HG02588 (cell line): ENCODE data around the gene MRGPRD.
"Not testable (repeated sequence)": the region's sequence is repeated elsewhere in the genome, so short reads cannot be mapped to it uniquely, and the experiment has no call there.

Experiments
- ATAC-seq: cut with Tn5 transposase; IDR thresholded peaks from one replicate; pipeline ENCODE4 v1.9.1; 2021; ENCODE audit warnings: mild to moderate bottlenecking, moderate library complexity; ENCODE audit not compliant: unreplicated experiment

The MRGPRD gene

DNA sequence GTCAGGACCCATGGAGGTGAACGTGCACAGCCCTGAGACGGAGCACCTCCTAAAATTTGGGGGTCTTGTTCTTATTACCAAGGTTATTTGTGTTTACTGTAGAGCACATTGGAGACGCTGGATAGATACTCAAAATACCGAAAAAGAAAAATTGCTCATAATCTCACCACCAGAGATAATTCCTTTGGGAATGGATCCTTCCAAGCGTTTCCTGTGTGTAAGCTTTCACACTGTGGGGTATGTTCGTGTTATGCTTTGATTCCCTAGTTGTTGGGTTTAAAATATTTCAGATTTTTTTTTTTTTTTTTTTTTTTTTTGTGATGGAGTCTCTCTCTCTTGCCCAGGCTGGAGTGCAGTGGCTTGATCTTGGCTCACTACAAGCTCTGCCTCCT is 14.1 kb upstream of the MRGPRD start:
- ATAC-seq, result no peak

DNA sequence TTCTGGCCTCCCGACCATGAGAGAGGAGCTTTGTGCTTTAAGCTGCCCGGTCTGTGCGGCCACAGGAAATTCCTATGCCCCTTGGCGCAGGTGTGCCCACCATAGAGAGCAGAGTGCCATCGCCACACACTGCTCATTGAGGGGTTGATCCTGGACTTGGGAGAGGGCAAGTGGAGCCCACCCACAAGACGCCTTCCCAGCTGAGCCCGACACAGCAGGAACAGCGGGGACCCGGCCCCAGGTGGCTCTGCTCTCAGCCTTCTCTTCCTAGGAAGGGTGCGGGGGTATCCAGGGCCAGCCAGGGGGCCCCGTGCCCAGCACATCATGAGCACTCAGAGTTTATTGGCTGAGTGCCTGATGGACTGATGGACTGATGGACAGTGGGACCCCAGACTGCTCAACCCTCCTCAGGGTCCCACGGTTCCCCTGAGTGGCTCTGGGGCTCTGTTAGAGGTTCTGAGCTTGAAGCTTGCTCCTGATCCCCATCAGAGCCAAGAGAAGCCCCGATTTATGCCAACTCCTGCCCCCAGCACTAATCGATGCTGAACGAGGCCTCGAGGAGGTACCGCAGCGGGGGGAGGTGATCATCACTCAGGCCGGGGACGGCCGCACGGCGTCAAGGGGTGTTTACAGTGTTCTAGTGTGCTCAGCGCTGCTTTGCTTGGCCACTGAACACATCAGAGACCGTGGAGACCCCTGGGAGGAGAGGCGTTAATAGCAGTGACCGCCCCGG is 13.5 kb upstream of the MRGPRD start:
- ATAC-seq, result no peak

DNA sequence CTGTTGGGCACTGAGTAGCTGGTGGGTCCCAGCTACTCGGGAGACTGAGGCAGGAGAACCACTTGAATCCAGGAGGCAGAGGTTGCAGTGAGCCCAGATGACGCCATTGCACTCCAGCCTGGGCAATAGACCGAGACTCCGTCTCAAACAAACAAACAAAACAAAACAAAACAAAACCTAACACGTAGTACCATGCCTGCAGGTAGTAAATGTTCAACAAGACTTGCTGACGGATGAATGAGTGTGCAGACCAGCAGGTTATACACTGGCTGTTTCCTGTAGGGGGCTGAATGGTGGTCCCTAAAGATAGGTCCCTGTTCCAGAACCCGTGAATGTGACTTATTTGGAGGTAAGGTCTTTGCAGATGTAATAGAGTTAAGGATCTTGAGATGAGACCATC is 12.8 kb upstream of the MRGPRD start:
- no peak for ATAC-seq

DNA sequence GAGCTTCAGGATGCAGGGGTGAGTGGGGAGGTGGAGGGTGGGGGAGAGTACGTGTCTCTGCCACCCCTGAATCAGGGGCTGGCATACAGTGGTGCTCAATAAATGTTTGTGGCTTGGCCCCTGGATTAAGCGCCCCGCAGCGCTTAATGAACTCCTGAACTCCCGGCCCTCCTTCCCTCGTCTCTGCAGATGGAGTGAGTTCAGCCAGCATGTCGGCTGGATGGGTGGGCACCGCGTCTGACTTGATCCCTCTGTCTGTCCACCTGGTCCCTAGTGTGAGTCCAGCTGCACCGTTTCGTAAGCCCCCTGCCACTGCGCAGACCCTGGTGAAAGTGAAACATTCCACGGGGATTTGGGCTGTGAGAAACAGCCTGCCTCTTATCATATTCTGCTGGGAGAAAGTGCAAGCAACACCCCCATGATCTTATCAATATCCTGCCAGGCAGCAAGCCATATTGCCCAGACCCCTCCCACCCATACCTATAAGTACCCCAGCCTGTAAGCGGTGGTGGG is 12.0 kb upstream of the MRGPRD start:
- ATAC-seq, result no peak

DNA sequence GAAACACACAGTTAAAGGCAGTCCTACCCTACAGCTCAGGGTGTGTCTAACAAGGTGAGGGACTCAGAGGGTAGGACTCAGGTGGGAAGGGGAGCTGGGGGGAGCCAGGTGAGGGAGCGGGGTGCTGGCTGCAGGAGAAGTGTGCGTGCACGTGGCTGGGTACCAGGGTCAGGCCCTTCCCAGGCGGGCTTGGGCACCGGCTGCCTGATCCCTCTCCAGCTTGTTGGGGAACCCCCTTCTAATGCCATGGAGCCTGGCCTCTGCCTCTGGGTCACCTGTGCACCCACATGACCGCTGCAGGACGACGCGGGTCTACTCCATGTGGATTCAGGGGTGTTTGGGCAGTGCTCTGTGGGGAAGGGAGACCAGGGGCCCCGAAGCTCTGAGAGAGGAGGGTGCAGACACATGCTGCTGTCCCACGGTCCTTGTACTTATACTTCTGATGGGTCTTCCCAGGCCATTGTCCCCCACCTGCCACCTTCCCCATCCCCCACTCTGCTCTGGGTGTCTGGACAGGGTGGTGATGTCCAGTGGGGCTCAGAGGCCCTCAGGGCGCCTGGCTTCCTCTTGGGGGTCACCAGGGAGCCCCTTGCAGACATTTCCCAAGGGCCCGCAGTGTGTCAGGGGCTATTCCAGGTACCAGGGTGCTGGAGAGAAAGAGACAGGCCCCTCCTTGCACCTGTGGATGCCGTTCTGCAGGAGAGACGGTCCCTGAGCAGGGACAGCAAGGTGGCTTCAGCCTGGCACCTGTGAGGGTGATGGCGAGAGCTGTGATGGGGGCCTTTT is 10.4 kb upstream of the MRGPRD start:
- no peak for ATAC-seq

DNA sequence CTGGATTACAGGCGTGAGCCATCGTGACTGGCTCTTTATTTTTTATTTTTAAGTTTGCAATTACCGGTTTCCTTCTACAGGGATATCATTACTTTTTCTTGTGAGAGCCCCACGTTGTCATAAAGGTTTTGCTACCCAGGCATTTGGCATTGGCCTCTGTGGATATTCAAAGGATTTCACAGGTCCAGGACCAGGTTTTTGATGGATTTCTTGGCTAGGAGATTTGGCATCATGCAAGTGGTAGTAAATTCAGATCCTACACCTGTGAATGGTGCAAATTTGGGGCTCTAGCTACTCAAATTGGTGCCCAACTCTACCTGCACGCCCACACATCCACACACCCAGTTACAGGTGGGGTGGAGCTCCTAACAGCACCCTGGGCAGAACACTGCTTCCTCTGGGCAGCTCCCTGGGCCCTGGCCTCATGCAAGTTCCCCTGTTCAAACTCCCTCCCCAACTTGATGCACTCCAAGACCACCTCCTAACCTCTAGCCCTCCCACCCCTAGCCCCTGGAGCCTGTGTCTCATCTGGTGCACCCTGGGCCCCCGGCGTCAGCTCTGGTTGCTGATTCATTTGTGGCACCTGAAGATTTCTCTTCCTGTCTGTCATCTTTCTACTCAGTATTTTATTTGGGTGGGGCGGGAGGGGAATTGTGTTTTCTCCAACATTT is 9.3 kb upstream of the MRGPRD start:
- ATAC-seq, result no peak

DNA sequence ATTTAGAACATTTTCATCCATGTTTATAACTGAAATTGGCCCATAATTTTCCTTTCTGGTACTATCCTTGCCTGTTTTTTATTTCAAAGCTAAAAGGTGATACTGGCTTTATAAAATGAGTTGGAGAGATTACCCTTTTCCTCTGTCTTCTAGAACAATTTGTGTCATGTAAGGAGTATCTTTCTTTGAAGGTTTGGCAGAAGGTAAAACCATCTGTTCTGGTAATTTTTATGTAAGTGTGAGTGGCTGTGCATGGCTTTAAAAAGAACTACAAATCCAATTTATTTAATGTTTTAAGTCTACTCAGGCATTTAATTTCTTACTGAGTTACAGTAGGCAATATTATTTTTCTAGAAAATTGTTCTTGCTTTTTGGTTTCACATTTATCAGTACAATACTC is 7.7 kb upstream of the MRGPRD start:
- no peak for ATAC-seq

DNA sequence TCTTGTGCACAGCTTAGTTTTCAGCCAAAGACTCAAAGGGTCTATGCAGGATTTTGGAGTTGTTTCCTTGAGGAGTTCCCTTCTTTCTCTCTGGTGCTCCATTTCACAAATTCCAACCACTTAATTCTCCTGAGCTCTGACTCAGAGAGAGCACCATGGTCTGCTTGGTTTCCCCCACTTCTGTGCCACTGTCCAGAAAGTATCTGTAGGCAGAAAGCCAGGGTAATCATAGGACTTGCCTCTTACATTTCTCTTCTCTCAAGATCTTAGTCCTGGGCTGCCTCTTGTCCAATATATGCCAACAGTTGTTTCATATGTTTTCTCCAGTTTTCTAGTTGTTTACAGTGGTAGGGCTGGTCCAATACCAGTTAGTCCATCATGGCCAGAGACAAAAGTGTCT is 6.4 kb upstream of the MRGPRD start:
- no peak for ATAC-seq

DNA sequence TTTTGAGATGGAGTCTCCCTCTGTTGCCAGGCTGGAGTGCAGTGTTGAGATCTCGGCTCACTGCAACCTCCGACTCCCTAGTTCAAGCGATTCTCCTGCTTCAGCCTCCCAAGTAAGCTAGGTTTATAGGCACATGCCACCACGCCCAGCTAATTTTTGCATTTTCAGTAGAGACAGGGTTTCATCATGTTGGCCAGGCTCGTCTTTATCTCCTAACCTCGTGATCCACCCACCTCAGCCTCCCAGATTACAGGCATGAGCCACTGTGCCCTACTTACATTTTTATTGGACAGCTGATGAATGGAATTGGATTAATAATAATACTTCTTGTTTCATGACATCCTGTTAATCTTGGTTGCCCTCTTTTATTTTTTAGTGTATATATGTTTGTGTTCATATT is 3.0 kb upstream of the MRGPRD start:
- ATAC-seq, result no peak

DNA sequence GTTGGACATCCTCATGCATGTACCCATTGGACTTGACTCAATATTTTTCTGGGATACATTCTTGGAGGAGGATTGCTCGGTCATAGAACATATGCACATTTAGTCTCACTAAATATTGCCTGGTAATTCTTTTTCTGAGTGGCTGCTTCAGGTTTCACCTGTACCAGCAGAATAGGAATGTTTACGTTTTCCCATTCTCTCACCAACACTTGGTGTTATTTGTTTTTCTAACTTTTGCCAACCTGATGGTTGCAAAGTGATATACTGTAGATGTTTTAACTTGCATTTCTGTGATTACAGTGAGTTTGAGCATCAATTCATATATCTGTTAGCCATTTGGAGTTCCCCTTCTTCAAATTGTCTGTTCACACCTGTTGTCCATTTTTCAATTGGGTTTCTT is 1.3 kb upstream of the MRGPRD start:
- no peak for ATAC-seq

DNA sequence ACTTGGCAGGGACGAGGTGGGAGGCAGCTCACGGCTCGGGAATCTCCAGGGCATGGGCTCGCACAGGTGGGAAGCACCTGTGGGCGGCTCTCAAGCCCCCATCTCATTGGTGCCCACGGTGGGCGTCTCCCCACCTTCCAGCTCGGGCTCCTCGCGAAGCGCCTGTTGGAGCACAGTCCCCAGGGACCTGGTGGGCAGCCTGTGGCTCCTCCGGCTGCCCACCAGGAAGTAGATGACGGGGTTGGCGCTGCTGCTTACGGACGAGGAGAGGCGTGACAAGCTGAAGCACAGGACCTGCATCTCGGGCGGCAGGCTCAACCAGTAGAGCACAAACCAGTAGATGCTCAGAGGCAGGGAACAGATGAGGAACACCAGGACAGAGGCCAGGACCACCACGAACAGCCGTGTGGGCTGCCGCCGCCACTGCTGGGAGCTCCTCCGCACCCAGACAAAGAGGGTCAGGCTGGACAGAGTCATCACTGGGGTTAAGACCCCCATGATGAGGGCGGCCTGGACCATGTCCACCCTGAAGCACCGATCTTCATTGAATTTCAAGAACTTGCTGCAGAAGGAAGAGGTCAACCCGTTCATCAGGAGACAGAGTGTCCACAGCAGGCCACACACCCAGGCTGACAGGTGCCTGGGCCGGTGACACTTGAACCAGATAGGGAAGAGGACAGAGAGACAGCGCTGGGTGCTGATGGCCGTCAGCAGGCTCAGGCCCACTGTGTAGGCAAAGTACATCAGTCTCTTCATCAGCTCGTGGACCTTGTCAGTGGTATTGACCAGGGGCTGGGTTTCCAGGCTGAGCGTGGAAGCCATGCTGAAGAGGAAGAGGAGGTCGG is 633 bp downstream of the MRGPRD start:
- ATAC-seq, result no peak

DNA sequence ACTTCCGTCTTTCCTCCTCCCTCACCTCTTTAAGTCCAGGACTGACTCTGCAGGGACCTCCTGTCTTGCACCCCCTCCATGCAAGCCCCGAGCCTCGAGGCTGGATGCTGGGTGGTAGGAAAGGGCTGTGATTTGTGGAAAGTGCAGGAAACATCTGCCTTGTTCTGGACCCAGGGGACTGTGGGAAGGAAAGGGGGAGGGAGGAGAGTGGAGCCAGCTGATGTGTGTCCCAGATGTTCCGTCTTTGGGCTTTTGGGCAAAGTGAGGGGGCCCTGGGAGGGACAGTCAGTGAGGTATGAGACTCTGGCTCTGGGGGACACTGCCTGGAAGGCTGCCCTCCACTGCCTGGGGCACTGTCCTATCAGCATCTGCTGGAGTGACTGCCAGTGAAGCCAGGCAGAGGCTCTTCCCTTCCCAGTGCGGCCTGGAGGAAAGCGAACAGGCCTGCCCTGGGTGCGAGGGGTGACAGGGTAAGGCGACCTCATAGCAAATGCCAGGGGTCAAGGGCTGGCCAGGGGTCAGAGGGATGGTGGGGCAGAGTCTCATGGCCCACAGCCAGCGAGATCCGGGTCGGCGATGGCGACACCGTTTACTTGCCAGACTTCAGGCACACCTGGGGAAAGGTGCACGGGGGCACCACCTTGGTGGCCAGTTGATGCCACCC is 1.7 kb downstream of the MRGPRD start:
- no peak for ATAC-seq

DNA sequence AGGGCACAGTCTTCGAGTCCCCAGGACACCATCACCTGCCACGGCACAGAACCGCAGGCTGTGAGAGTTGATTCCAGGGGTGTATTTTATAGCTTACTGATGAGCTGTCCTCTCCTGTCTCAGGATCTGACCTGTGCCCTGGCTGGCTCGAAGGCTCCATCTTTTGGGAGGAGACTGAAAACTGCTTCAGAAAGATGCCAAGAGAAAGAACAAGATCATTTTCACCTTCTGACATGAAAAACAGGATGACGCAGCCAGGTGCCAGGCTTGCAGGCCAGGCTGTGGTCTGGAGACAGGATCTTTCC is 2.2 kb downstream of the MRGPRD start:
- no peak for ATAC-seq

DNA sequence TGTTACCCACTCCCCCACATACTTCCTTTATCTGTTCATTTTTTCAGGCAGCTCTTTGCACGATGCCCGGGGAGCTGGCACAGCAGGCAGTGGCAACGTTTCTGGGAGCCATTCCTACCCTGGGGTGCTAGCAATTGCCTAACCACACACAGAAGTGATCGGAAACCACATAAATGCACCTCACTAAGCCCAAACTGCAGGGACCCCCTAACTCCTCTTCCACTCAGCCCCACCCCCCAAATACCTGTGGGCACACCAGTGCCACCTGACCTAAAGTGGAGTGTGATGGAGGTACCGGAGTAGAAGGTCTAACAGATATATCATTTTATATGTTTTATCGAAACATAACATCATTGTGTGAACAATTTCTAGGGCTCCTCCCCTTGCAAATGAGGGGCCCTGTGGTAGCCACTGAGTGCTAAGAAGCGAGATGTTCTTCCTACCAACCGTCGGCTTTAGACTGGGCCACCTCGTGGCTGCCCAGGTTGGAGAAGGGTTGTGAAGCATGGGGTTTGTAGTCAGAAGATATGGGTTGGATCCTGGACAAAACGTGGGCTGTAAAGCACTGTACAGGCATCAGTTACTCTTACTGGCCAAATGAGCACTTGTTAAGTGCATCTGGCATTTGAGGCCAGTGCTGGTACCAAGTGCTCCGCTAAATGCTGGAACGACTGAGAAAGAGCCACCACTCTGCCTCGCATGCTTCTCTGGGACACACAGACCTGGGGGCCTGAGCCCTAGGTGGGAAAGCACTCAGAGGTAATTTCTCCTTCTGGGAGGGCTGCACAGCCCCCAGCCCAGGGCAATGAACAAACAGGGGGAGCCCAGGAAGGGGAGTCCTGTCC is 2.8 kb downstream of the MRGPRD start:
- no peak for ATAC-seq

DNA sequence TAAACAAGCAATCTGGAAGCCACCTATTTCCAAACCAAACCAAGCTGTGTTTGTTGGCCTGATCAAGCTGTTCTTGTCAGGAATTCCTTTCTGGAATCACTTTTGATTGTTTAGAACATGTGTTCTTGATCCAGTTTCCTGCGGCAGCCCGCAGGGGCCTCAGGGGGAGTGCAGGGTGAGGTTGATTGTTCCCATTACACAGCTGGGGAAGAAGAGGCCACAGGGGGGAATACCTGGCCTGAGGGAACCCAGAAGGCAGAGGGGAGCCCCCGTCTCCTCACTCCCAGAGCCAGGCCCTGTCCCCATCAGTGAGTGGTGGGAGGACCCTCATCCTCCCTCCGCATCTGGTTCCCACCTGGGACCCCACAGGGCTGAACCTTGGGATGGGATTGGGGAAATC is 4.2 kb downstream of the MRGPRD start:
- ATAC-seq, result no peak

DNA sequence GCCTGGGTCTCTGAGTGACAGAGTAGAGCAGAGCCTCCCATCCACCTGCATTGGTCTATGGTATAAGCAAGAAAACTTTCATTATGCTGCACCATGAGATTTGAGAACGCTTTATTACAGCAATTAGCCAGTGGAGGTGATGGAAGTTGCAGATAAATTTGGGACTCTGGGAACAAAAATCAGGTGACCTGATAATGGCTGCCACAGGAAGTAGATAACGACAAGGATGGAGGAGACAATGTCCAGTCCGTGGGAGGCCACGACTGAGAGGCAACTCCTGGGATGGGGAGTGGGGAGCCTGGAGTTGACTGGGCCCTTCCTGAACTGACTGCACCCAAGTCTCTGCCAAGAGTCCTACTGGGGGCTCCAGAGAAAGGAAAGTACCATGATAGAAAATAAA is 4.7 kb downstream of the MRGPRD start:
- no peak for ATAC-seq

DNA sequence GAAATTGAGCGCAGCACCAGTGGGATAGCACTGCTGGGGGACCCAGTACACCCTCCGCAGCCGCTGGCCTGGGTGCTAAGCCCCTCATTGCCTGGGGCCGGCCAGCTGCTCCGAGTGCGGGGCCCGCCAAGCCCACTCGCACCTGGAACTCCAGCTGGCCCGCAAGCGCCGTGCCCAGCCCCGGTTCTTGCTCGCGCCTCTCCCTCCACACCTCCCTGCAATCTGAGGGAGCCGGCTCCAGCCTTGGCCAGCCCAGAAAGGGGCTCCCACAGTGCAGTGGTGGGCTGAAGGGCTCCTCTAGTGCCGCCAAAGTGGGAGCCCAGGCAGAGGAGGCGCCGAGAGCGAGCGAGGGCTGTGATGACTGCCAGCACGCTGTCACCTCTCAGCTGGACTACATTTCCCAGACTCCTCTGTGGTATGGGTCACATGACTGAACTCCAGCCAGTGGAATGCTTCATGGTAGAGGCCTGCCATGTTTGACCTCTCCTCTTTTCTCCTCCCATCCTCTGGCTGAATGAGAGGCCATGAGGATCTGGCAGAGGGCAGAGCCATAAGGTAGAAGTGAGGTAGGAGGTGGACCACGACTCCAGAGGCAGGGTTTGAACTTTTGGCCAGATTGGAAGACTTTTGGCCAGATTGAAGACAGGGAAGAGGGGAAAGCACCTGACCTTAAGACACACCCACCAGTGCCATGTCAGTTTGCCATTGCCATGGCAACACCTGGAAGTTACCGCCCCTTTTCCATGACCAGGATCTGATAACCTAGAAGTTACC is 6.2 kb downstream of the MRGPRD start:
- no peak for ATAC-seq

DNA sequence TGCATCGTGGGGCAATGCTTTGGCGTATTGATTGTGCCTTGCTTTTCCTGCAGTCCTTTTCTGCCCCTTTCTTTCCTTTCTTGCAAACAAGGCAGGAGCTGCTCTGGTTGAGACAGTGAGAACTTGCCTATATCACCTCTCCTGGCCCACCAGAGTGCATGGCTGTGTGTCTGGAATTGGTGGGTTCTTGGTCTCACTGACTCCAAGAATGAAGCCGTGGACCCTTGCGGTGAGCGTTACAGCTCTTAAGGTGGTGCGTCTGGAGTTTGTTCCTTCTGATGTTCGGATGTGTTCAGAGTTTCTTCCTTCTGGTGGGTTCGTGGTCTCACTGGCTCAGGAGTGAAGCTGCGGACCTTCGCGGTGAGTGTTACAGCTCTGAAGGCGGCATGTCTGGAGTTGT is 7.1 kb downstream of the MRGPRD start:
- ATAC-seq, result not testable (repeated sequence)

DNA sequence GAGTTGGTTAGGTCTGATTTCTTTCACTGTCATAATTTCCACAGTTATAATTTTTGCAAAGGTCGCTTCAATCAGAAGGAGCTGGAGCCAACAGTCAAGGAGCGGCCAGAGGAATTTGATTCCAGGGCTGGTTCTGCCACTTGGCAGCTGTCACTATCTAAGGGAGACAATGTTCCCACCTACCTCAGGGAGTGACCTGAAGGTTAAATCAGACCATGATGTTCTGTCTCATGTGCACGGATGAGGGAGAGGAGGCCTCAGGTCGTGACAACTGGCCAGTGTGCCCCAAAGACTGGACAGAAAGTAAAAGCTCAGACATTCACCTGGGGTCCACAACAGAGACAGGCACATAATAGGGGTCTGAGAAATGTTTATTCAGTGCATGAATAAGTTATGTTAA is 7.6 kb downstream of the MRGPRD start:
- no peak for ATAC-seq
